Ascending aorta (tissue), 2 donors: ENCODE measurements around the gene RNF217. TPM values are rescaled to one million over a fixed set of nuclear protein-coding genes. Genes with fewer than 3 reads are reported as not detected.

Source experiments
- DNase-seq, 2 donors: peaks; one replicate each; pipeline ENCODE4 v3.0.0-alpha.2; 2019; ENCODE audit warnings: low spot score in 2 of 2
- H3K27ac ChIP-seq, 2 donors: fragments of 200-600 bp; sonication (generic); one replicate each; pipeline ENCODE4 v1.5.1; 2016 to 2017; ENCODE audit warnings: mild to moderate bottlenecking in 1 of 2
- H3K27me3 ChIP-seq: fragments of 200-600 bp; sonication (generic); one replicate; pipeline ENCODE4 v1.5.1; 2017
- H3K36me3 ChIP-seq, 2 donors: fragments of 200-600 bp; sonication (generic); one replicate each; pipeline ENCODE4 v1.5.1; 2016
- H3K4me1 ChIP-seq, 2 donors: fragments of 200-600 bp; sonication (generic); one replicate each; pipeline ENCODE4 v1.5.1; 2016 to 2017; ENCODE audit warnings: mild to moderate bottlenecking in 1 of 2
- H3K4me3 ChIP-seq, 2 donors: fragments of 200-600 bp; sonication (generic); one replicate each; pipeline ENCODE4 v1.5.1; 2016 to 2017; ENCODE audit warnings: mild to moderate bottlenecking in 1 of 2
- H3K9me3 ChIP-seq, 2 donors: fragments of 200-600 bp; sonication (generic); one replicate each; pipeline ENCODE4 v1.5.1; 2016
- CTCF ChIP-seq, 3 experiments: fragments of 200-600 bp in 2 of 3; fragments of 450-650 bp in 1 of 3; sonication (generic) in 2 of 3; IDR thresholded peaks; one replicate each; pipeline ENCODE4 v1.5.1; 2016 to 2019; ENCODE audit warnings: antibody characterized with exemption in 3 of 3, mild to moderate bottlenecking in 1 of 3, moderate library complexity in 1 of 3
- intact Hi-C: fragments of 100-400 bp; cut with DNase I; formaldehyde crosslinking; loops from one replicate; pipeline ENCODE4 v1.15.1; 2023
- total RNA-seq: library from RNA; depleted of rRNA; stranded (reverse); fragments of >200 nt; gene quantifications from one replicate; pipeline ENCODE4 v1.1.0, GENCODE V29; 2016

The RNF217 gene
- total RNA-seq, 1 donor from 2014 or later: 7.3 TPM

- TF ChIP-seq CTCF (IDR thresholded peaks at IDR 0.05): no peak
- no peak for DNase-seq
- Histone ChIP-seq H3K9me3 (no peaks in the 10 kb centered on the region), H3K36me3 (no peaks in the 10 kb centered on the region), H3K27me3 (no peaks in the 10 kb centered on the region), H3K27ac (no peak overlapping the region), H3K4me3 (no peak overlapping the region), H3K4me1 (peaks cover 0 to 12% of the 10 kb centered on the region in 2 donors)
- intact Hi-C loops: no loop called here
Measured at GRCh38 chr6:125019281-125019680, 57.0 kb downstream of the RNF217 start.

- peaks cover 0 to 12% of the 10 kb centered on the region in 2 donors for H3K4me1 ChIP-seq
- H3K27ac ChIP-seq: no peak overlapping the region
- DNase-seq: no peak
- intact Hi-C loops: no loop called here
- no peaks in the 10 kb centered on the region for H3K27me3 ChIP-seq
- H3K4me3 ChIP-seq: no peak overlapping the region
- no peaks in the 10 kb centered on the region for H3K9me3 ChIP-seq
- TF ChIP-seq CTCF (IDR thresholded peaks at IDR 0.05): no peak
- H3K36me3 ChIP-seq: no peaks in the 10 kb centered on the region
Measured at GRCh38 chr6:125019918-125020317, 57.7 kb downstream of the RNF217 start.

GRCh38 chr6:125020385-125020784, 58.1 kb downstream of the RNF217 start:
- Histone ChIP-seq H3K27me3 (no peaks in the 10 kb centered on the region), H3K9me3 (no peaks in the 10 kb centered on the region), H3K36me3 (no peaks in the 10 kb centered on the region), H3K4me3 (no peak overlapping the region), H3K4me1 (peaks cover 0 to 12% of the 10 kb centered on the region in 2 donors), H3K27ac (no peak overlapping the region)
- no peak for TF ChIP-seq CTCF (IDR thresholded peaks at IDR 0.05)
- no peak for DNase-seq
- intact Hi-C loops: no loop called here

GRCh38 chr6:125022391-125022989, 60.3 kb downstream of the RNF217 start:
- DNase-seq: no peak
- Histone ChIP-seq H3K4me3 (peak overlapping the region in 1 of 2 donors; percentile 18), H3K9me3 (no peaks in the 10 kb centered on the region), H3K27me3 (no peaks in the 10 kb centered on the region), H3K4me1 (peaks cover 0 to 12% of the 10 kb centered on the region in 2 donors), H3K36me3 (no peaks in the 10 kb centered on the region), H3K27ac (no peak overlapping the region)
- TF ChIP-seq CTCF (IDR thresholded peaks at IDR 0.05): no peak
- intact Hi-C loops: no loop called here

- peaks cover 0 to 9% of the 10 kb centered on the region in 2 donors for H3K4me1 ChIP-seq
- DNase-seq: no peak
- H3K27ac ChIP-seq: no peak overlapping the region
- H3K4me3 ChIP-seq: no peak overlapping the region
- H3K9me3 ChIP-seq: no peaks in the 10 kb centered on the region
- intact Hi-C loops: no loop called here
- TF ChIP-seq CTCF (IDR thresholded peaks at IDR 0.05): no peak
- H3K36me3 ChIP-seq: no peaks in the 10 kb centered on the region
- H3K27me3 ChIP-seq: no peaks in the 10 kb centered on the region
Measured at GRCh38 chr6:125025164-125025854, 63.1 kb downstream of the RNF217 start.
